ENCODE results near the gene ZNF165.

ZNF165 gene

GRCh38 chr6:28136585-28137504, 56.5 kb downstream of the ZNF165 start:
- H3K36me3 ChIP-seq (ENCODE audit: control insufficient read depth in 2 of 2, insufficient read depth in 1 of 2, low read length in 2 of 2) = peaks cover 1 to 16% of the 10 kb centered on the region in 2 experiments; a peak in 2 of 3 replicates
- peak overlapping the region; percentile 77 for H3K27ac ChIP-seq (ENCODE audit: extremely low read depth, low read depth, low read length)
- ChIA-PET POLR2A (interaction anchor here (0.6 to 2.5 kb wide), 17 partner anchors 9 to 566 kb away, joined by 3 to 14 read pairs (median 4); partner anchors contain the start of genes ZKSCAN3, ZKSCAN4, ZSCAN16 and ZSCAN31), CTCF (interaction anchor here (0.6 to 1.7 kb wide), 12 partner anchors 19 to 1967 kb away, joined by 3 to 6 read pairs (median 3); no protein-coding TSS in a partner anchor)
- no peaks in the 10 kb centered on the region for H3K9me3 ChIP-seq (ENCODE audit: control insufficient read depth, insufficient read depth, low read depth, low read length)
- peak overlapping the region; percentile 92 for H3K4me3 ChIP-seq (ENCODE audit: low read depth, low read length)
- H3K4me1 ChIP-seq (ENCODE audit: control insufficient read depth, insufficient read depth, low read length) = peaks cover 10% of the 10 kb centered on the region; the same call in 1 of the 2 replicates
- TF ChIP-seq HOXD13 (CRISPR knock-in tag; IDR thresholded peaks at IDR 0.05; ENCODE audit: borderline replicate concordance) (no peak), ZBTB26 (tag by site-specific recombination; optimal IDR thresholded peaks at IDR 0.05) (peak; percentile 46), GLI2 (tag by site-specific recombination; IDR thresholded peaks at IDR 0.05; ENCODE audit: borderline replicate concordance, low read depth) (no peak), ZNF585B (tag by site-specific recombination; IDR thresholded peaks at IDR 0.05) (no peak), ZNF423 (tag by site-specific recombination; IDR thresholded peaks at IDR 0.05) (no peak), ZNF473 (tag by site-specific recombination; IDR thresholded peaks at IDR 0.05) (no peak), SP2 (tag by site-specific recombination; IDR thresholded peaks at IDR 0.05) (peak; percentile 71), ZNF843 (tag by site-specific recombination; IDR thresholded peaks at IDR 0.05) (0 out of 2 replicates have a peak, but pooled peaks have one; percentile 33), ZNF610 (tag by site-specific recombination; IDR thresholded peaks at IDR 0.05; ENCODE audit: borderline replicate concordance) (0 out of 2 replicates have a peak, but pooled peaks have one; percentile 58), ZNF132 (tag by site-specific recombination; IDR thresholded peaks at IDR 0.05; ENCODE audit: borderline replicate concordance) (no peak), ZNF501 (tag by site-specific recombination; IDR thresholded peaks at IDR 0.05) (0 out of 2 replicates have a peak, but pooled peaks have one; percentile 85), ZNF394 (tag by site-specific recombination; IDR thresholded peaks at IDR 0.05; ENCODE audit: borderline replicate concordance) (peak; percentile 73; the same call in 1 of the 2 replicates), SP7 (tag by site-specific recombination; IDR thresholded peaks at IDR 0.05) (peak; percentile 88), ZNF626 (tag by site-specific recombination; IDR thresholded peaks at IDR 0.05) (peak; percentile 31; the same call in 1 of the 2 replicates), ZNF335 (tag by site-specific recombination; conservative IDR thresholded peaks at IDR 0.05) (peak; percentile 93), ZNF654 (tag by site-specific recombination; IDR thresholded peaks at IDR 0.05; ENCODE audit: low read depth) (no peak), ZNF148 (tag by site-specific recombination; IDR thresholded peaks at IDR 0.05; ENCODE audit: borderline replicate concordance) (no peak), ZNF558 (tag by site-specific recombination; IDR thresholded peaks at IDR 0.05) (peak; percentile 75; the same call in 1 of the 2 replicates), SCRT2 (tag by site-specific recombination; IDR thresholded peaks at IDR 0.05) (no peak; the same call in 1 of the 2 replicates), ZNF48 (tag by site-specific recombination; IDR thresholded peaks at IDR 0.05) (no peak), YY1 (tag by site-specific recombination; IDR thresholded peaks at IDR 0.05) (peak; percentile 58), ZNF660 (tag by site-specific recombination; IDR thresholded peaks at IDR 0.05) (peak; percentile 98), PRDM2 (tag by site-specific recombination; IDR thresholded peaks at IDR 0.05; ENCODE audit: borderline replicate concordance) (no peak)
- TF ChIP-seq, protein P1, sequence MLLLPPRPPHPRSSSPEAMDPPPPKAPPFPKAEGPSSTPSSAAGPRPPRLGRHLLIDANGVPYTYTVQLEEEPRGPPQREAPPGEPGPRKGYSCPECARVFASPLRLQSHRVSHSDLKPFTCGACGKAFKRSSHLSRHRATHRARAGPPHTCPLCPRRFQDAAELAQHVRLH (tag by site-specific recombination; IDR thresholded peaks at IDR 0.05) = peak; percentile 99
- TF ChIP-seq, protein P2, sequence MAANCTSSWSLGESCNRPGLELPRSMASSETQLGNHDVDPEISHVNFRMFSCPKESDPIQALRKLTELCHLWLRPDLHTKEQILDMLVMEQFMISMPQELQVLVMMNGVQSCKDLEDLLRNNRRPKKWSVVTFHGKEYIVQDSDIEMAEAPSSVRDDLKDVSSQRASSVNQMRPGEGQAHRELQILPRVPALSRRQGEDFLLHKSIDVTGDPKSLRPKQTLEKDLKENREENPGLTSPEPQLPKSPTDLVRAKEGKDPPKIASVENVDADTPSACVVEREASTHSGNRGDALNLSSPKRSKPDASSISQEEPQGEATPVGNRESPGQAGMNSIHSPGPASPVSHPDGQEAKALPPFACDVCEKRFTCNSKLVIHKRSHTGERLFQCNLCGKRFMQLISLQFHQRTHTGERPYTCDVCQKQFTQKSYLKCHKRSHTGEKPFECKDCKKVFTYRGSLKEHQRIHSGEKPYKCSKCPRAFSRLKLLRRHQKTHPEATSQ (tag by site-specific recombination; IDR thresholded peaks at IDR 0.05) = peak; percentile 69

Data from HEK293 (cell line).